HG03159 (cell line): ENCODE measurements around the gene TRMU.
"Not testable (repeated sequence)": the region's sequence is repeated elsewhere in the genome, so short reads cannot be mapped to it uniquely, and the experiment has no call there.

Source experiments
- ATAC-seq: cut with Tn5 transposase; IDR thresholded peaks from one replicate; pipeline ENCODE4 v1.9.1; 2021; ENCODE audit warnings: mild to moderate bottlenecking, moderate library complexity; ENCODE audit not compliant: unreplicated experiment

Gene TRMU

DNA sequence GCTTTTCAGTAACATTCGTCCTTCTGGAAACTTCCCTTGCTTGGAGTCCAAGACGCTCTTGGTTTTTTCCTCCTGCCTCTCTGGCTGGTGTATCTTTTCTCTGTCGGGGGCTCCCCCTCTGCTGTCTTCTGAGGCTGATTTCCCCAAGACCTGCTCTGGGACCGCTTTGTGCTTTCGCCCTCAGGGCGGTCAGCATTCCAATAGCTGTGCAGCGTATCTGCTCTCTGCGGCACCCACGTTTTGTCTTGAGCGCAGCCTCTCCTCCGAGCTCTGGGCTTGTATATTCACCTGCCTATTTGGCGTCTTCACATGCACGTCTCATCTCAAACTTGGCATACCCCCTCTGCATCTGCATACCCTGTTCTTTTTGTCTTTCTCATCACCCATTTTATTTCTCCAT is 36.4 kb upstream of the TRMU start:
- ATAC-seq: no peak

DNA sequence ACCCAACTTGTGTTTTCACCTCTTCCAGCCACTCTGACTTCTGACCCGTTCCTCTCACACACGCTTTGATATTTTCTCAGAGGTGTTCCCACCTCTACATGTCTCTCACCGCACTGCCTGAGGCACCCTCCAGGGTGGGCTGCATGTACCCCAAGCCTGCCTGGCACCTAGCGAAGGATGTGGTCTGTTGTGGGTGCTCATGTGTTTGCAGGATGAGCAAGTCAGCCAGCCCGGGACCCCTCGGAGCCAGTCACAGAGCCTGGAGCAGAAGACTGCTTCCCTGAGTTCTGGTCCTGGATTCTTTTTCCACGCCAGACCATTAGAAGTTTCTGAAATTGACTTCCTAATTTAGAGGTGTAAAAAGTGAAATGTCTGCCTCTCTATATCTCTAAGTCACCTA is 35.0 kb upstream of the TRMU start:
- no peak for ATAC-seq

GRCh38 chr22:46303347-46303965 is 32.1 kb upstream of the TRMU start:
- ATAC-seq: no peak

GRCh38 chr22:46308283-46308988 is 27.1 kb upstream of the TRMU start:
- no peak for ATAC-seq

- no peak for ATAC-seq
Observed at GRCh38 chr22:46309526-46310085, 25.9 kb upstream of the TRMU start.

- ATAC-seq: no peak
Observed at GRCh38 chr22:46312056-46312455, 23.5 kb upstream of the TRMU start.

DNA sequence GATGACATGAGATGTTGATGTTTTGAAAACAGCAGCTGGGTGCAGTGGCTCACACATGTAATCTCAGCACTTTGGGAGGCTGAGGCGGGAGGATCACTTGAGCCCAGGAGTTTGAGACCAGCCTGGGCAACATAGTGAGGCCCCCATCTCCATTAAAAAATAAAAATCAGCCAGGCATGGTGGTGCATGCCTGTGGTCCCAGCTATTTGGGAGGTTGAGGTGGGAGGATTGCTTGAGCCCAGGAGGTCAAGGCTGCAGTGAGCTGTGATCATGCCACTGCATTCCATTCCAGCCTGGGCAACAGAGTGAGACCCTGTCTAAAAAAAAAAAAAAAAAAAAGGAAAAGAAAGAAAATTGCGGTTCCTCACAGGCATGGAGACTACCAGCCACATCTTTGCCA is 22.7 kb upstream of the TRMU start:
- ATAC-seq: not testable (repeated sequence)

- no peak for ATAC-seq
Observed at GRCh38 chr22:46315976-46316375, 19.5 kb upstream of the TRMU start.

GRCh38 chr22:46317646-46318045 is 17.9 kb upstream of the TRMU start:
- ATAC-seq: no peak

DNA sequence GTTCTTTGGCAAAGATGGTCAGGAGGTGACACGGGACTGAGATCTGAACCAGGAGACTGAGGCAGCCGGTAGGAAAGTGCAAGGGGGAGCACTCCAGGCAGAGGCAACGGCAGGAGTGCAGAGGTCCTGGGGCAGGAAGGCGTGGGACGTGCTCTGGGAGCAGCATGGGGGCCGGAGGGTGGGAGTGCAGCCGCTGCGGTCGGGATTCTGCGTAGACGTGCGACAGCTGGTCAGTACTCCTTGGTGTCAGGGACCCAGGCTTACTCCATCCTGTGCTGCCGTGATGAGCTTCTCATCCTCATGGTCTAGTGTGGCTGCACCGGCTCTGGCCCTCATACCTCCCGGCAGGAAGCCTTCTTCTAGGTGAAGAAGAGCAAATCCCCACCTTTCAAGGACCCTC is 16.9 kb upstream of the TRMU start:
- no peak for ATAC-seq

- ATAC-seq: no peak
Observed at GRCh38 chr22:46319319-46319718, 16.2 kb upstream of the TRMU start.

DNA sequence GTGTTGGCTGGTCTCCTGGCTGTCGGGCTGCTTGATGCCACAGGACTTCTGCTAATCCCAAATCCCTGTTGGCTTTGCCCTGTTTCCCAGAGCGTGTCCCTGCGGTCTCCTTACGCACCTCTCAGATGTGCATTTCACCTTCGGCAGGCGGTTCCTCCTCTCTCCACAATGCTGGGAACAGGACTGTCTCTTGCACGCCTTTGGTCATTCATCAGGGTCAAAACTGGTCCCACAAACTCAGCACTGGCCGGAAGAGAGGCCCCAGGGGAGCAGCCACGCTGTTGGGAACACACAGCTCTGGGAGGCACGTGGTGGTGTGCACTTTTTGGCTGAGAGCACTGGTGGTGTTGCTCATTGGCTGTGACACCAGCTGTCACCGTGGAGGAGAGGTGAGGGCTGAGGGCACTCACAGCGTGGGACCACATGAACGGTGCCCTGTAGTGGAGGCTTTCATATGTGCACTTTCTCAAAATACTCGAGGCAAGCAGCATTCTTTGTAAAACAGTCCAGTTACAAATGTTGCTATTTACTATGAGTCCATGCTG is 15.3 kb upstream of the TRMU start:
- ATAC-seq: no peak

GRCh38 chr22:46320716-46321386 is 14.7 kb upstream of the TRMU start:
- no peak for ATAC-seq

DNA sequence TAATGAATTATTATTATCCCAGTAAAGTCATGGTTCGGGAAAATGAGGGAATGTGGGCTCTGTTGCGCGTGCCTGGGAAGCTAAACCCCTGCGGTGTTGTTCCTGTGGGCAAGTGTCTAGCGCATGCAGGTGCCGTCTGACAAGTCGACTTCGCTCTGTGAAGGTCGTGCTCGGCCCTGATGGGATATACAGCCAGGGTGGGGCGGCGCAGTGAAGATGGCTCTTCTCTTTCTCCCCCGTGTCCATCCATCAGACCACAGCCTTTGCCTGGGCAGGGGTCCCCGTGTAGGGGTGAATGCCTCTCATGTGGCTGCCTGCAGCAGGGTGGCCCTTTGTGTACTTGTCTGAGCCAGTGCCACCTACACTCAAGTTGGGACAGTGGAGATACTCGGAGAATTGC is 12.8 kb upstream of the TRMU start:
- no peak for ATAC-seq

GRCh38 chr22:46323162-46323561 is 12.4 kb upstream of the TRMU start:
- no peak for ATAC-seq

- ATAC-seq: no peak
Observed at GRCh38 chr22:46326066-46326680, 9.3 kb upstream of the TRMU start.

DNA sequence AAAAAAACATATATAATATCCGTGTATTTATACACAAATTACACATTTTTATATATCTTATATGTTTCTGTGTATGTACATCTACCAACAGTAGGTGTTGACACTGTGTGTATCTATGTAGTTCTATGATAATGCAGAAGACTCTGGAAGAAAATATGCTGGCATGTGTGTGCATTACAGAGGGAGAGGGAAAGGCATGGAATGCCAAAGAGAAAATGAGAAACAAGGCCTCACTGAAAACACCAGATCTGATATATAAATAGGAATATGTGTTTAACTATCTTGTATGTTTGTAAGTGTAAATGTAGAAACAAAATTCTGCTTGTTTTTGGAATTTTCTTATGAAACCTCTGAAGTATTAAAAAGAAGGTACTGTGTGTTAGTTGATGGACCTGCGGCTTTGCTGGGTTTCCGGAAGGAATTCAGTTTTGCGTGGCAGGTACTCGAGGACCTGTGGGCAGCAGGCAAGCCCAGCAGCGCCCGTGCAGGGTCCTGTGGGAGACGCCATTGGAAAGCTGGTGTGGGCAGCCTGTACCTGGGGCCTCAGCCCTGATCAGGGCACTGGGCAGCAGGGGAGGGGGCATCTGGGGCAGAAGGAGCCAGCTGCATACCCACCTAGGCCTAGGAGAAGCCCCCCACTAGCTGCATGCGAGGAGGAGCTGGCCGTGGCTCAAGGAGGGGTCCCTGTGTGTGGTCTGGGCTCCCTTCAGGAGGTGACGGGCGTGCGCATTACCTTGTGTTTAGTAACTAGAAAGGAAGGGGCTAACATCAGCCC is 7.6 kb upstream of the TRMU start:
- no peak for ATAC-seq

- no peak for ATAC-seq
Observed at GRCh38 chr22:46328797-46329196, 6.7 kb upstream of the TRMU start.

DNA sequence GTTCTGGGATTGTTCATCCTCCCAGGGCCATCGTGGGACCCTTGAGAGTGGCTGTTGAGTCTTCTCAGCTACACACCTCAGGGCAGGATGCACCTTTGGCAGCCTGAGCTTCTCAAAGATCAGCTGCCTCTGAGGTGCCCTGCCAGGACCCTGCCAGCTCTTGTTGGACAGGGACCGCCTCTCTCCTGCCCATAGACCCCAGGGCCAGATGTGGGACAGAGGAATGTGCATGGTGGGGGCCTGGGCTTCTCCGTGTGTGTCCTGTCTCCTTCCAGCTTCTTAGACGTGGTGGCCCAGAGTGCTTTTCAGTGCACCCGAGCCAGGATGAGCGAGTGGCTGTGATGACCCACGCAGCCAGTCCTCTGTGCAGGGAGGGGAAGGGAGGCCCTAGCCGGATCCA is 5.9 kb upstream of the TRMU start:
- no peak for ATAC-seq

DNA sequence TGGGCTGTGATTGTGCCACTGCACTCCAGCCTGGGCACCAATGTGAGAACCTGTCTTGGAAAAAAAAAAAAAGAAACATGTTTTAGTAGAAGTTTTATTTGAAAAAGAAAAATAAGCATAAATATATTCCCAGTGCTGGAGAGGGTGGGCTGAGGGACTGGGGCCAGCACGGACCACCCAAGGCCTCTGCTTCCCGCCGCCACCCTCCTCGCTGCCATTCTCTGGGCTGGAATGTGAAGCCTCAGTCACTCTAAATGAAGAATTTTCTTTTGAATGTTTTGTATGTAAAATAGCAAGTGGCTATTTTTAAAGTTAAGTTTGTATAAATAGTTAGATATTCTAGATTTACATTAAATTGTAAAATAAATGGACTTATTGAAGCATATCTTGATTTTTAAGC is 5.1 kb upstream of the TRMU start:
- no peak for ATAC-seq

GRCh38 chr22:46331496-46331895 is 4.0 kb upstream of the TRMU start:
- ATAC-seq: no peak
